ENCODE data around the gene IL17REL.

DNA sequence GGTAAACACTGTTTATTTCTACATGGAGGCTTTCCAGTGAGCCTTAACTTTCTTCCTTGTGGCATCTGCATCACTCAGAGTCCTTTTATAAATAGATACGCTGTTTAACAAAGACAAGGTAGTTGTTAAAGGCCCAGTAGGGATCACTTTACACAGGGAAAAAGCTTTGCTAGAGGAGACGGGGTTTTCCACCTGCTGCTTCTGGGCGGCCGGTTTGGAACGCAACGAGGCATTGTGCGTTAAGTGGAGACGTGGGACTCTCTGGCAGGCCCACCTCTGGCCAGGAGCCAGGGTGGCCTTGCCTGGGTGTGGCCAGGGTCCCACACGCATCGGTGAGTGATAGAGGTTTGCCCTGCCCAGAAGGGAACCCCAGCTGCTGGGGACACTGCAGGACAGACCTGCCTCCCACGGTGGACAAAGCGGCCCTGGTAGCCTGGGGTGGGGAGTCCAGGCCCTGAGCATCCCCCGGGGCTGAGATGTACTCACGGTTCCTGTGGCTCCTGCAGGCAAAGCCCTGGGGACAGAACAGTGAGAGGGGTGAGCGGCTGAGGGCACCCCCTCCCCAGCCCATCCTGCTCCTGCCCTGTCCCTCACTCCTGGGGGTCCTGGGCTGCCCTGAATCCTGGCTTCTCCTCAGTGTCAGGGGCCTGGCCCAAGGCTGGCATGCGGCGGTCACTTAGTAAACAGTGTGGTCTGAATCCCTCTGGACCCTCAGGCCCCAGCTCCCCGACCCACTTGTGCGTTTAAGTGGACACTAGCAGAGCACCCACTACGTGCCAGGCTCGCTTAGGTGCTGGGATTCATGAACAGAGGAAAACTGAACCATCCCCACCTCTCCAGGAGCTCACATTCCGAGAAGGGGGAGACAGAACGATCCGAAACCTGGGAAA lies 4.2 kb downstream of the IL17REL start:
- no peak for TF ChIP-seq POLR2AphosphoS5 (IDR thresholded peaks at IDR 0.05; ENCODE audit: low read depth, low read length)
- TF ChIP-seq SIN3A (IDR thresholded peaks at IDR 0.05; ENCODE audit: borderline replicate concordance, insufficient read depth, low read length): no peak
- TF ChIP-seq TAF1 (IDR thresholded peaks at IDR 0.05; ENCODE audit: borderline replicate concordance, insufficient read depth, low read length): no peak
- TF ChIP-seq, protein P1, sequence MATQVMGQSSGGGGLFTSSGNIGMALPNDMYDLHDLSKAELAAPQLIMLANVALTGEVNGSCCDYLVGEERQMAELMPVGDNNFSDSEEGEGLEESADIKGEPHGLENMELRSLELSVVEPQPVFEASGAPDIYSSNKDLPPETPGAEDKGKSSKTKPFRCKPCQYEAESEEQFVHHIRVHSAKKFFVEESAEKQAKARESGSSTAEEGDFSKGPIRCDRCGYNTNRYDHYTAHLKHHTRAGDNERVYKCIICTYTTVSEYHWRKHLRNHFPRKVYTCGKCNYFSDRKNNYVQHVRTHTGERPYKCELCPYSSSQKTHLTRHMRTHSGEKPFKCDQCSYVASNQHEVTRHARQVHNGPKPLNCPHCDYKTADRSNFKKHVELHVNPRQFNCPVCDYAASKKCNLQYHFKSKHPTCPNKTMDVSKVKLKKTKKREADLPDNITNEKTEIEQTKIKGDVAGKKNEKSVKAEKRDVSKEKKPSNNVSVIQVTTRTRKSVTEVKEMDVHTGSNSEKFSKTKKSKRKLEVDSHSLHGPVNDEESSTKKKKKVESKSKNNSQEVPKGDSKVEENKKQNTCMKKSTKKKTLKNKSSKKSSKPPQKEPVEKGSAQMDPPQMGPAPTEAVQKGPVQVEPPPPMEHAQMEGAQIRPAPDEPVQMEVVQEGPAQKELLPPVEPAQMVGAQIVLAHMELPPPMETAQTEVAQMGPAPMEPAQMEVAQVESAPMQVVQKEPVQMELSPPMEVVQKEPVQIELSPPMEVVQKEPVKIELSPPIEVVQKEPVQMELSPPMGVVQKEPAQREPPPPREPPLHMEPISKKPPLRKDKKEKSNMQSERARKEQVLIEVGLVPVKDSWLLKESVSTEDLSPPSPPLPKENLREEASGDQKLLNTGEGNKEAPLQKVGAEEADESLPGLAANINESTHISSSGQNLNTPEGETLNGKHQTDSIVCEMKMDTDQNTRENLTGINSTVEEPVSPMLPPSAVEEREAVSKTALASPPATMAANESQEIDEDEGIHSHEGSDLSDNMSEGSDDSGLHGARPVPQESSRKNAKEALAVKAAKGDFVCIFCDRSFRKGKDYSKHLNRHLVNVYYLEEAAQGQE (IDR thresholded peaks at IDR 0.05; ENCODE audit: insufficient read depth in 1 of 2, low read depth in 2 of 2, low read length in 2 of 2): no peak

All from PFSK-1 (cell line).